MM.1S (cell line): Measurements from ENCODE around the gene CRKL.
A peak's percentile ranks its signal among the peaks of the same experiment; 100 is the strongest.

Experiments used
- DNase-seq: peaks from one replicate; pipeline ENCODE4 v3.0.0-alpha.2; 2015
- H2AFZ ChIP-seq: fragments of 300-600 bp; sonication (generic); 2 replicates; pipeline ENCODE4 v1.6.0; 2016; ENCODE audit warnings: antibody characterized with exemption, low read length
- H3F3A ChIP-seq: fragments of 300-600 bp; sonication (generic); 2 replicates; pipeline ENCODE4 v1.6.1; 2016; ENCODE audit warnings: mild to moderate bottlenecking, antibody characterized with exemption, low read length, moderate library complexity, mixed read lengths; ENCODE audit not compliant: insufficient read depth
- H3K27ac ChIP-seq: fragments of 300-600 bp; sonication (generic); 2 replicates; pipeline ENCODE4 v1.5.1; 2016; ENCODE audit warnings: mild to moderate bottlenecking, low read length
- H3K27me3 ChIP-seq: fragments of 300-600 bp; sonication (generic); replicated peaks from 2 replicates; pipeline ENCODE4 v1.6.0; 2016; ENCODE audit warnings: low read length; ENCODE audit not compliant: insufficient read depth
- H3K36me3 ChIP-seq: fragments of 300-600 bp; sonication (generic); replicated peaks from 2 replicates; pipeline ENCODE4 v1.6.1; 2016; ENCODE audit warnings: mild to moderate bottlenecking, low read length, mixed read lengths; ENCODE audit not compliant: insufficient read depth
- H3K4me1 ChIP-seq: fragments of 300-600 bp; sonication (generic); 2 replicates; pipeline ENCODE4 v1.6.1; 2016; ENCODE audit warnings: low read length, mixed read lengths
- H3K4me2 ChIP-seq: fragments of 300-600 bp; sonication (generic); 2 replicates; pipeline ENCODE4 v1.6.0; 2016; ENCODE audit warnings: low read depth, low read length
- H3K4me3 ChIP-seq: fragments of 300-600 bp; sonication (generic); 2 replicates; pipeline ENCODE4 v1.5.1; 2016; ENCODE audit warnings: low read length, mixed read lengths
- H3K79me2 ChIP-seq: fragments of 300-600 bp; sonication (generic); 2 replicates; pipeline ENCODE4 v1.6.1; 2016; ENCODE audit warnings: mixed run types, low read length, mixed read lengths
- H3K9ac ChIP-seq: fragments of 300-600 bp; sonication (generic); 2 replicates; pipeline ENCODE4 v1.6.1; 2016; ENCODE audit warnings: low read length, mixed read lengths
- H3K9me2 ChIP-seq: fragments of 300-600 bp; sonication (generic); replicated peaks from 2 replicates; pipeline ENCODE4 v1.6.1; 2016; ENCODE audit warnings: mild to moderate bottlenecking, low read length, mixed read lengths; ENCODE audit not compliant: insufficient read depth
- H3K9me3 ChIP-seq: fragments of 300-600 bp; sonication (generic); replicated peaks from 2 replicates; pipeline ENCODE4 v1.6.1; 2016; ENCODE audit warnings: mild to moderate bottlenecking, low read length, mixed read lengths; ENCODE audit not compliant: insufficient read depth
- H4K20me1 ChIP-seq: fragments of 300-600 bp; sonication (generic); 2 replicates; pipeline ENCODE4 v1.6.1; 2016; ENCODE audit warnings: mild to moderate bottlenecking, low read length, moderate library complexity, mixed read lengths; ENCODE audit not compliant: insufficient read depth
- EZH2 ChIP-seq: fragments of 300-600 bp; sonication (generic); optimal IDR thresholded peaks from 2 replicates; pipeline ENCODE3; 2017; ENCODE audit warnings: low read depth, mild to moderate bottlenecking, antibody characterized with exemption, low read length, mixed read lengths
- EZH2phosphoT487 ChIP-seq: fragments of 300-600 bp; sonication (generic); IDR thresholded peaks from 2 replicates; pipeline ENCODE4 v1.6.1; 2018; ENCODE audit warnings: antibody characterized with exemption, low read length
- TF ChIP-seq, protein P1 (sequence below): fragments of 300-600 bp; sonication (generic); IDR thresholded peaks from 2 replicates; pipeline ENCODE4 v1.5.1; 2016; ENCODE audit warnings: antibody characterized with exemption, low read length, mixed read lengths

Gene CRKL

GRCh38 chr22:20979940-20980453 is 62.8 kb downstream of the CRKL start:
- TF ChIP-seq EZH2phosphoT487 (no peak), EZH2 (no peak)
- Histone ChIP-seq H3K9ac (no peak overlapping the region), H3K27me3 (peaks cover 21% of the 10 kb centered on the region; the same call in 1 of the 2 replicates), H3K4me2 (no peak overlapping the region), H3K9me3 (no peaks in the 10 kb centered on the region), H3F3A (no peaks in the 10 kb centered on the region), H3K4me3 (no peak overlapping the region), H3K79me2 (peaks cover 17% of the 10 kb centered on the region), H3K36me3 (no peaks in the 10 kb centered on the region), H2AFZ (no peak overlapping the region), H4K20me1 (no peaks in the 10 kb centered on the region), H3K4me1 (peaks cover 13% of the 10 kb centered on the region; the same call in 1 of the 2 replicates), H3K9me2 (no peaks in the 10 kb centered on the region), H3K27ac (no peak overlapping the region)
- DNase-seq, result no peak

DNA sequence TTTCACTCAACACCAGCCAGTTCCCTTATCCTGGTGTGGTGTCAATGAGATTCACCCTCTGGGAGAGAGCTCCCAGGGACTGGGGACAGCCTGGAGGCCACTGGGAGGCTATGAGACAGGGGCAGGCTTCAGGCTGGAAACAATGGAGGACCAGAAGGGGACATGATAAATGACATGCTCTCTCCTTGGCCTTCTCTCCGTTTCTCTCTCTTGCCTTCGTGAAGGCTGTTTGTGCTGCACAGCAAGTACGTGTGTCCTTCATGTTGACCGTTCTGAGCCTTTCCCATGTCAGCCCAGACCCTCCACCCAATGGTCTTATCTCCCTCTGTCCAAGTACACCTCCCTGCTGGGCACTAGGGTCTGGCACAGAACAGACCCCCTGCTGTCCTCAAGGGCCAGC is 63.3 kb downstream of the CRKL start:
- Histone ChIP-seq H3K27ac (no peak overlapping the region), H3K9me2 (no peaks in the 10 kb centered on the region)

DNA sequence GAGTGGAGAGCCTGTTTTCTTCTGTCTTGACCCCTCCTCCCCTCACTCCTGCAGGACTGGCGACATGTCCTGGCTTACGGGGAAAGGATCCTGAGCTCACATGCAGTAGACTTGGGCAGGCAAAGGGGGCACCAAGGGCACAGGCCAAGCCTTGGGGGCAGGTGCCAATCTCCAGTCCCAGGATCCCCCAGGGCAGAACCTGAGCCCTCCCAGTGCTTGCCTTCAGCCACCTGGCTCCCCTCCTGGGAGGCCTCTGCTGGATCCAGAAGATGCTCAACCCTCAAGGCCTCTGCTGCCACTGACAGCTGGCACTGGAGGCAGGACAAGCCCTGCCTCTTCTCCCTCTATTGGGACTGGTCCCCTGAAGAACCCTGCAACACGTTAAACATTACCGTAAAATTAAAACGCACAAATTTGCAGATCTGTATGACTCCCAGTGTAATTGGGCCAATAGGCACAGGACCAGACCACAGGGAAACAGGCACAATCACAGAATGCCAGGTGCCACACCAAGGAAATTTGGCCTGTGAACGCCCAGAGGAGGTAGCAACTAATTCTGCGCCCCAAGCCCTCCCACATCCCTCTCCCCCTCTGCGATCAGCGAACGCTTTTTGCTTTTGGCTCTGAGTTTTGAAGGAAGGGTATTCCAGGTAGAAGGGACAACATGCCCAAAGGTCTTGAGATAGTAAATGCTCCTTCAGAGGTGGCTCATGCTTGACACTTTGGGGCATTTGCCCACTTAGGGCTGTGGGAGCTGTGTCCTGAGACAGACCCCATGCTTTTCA is 63.9 kb downstream of the CRKL start:
- Histone ChIP-seq H3K4me1 (peaks cover 13% of the 10 kb centered on the region; the same call in 1 of the 2 replicates), H3K4me3 (peak overlapping the region; percentile 76), H3K9me3 (no peaks in the 10 kb centered on the region), H3K27me3 (peaks cover 10% of the 10 kb centered on the region; the same call in 1 of the 2 replicates), H2AFZ (peak overlapping the region; percentile 76), H3F3A (no peaks in the 10 kb centered on the region), H3K27ac (peak overlapping the region; percentile 62; the same call in 1 of the 2 replicates), H3K36me3 (no peaks in the 10 kb centered on the region), H3K9ac (peak overlapping the region; percentile 74), H3K4me2 (peak overlapping the region; percentile 90), H4K20me1 (no peaks in the 10 kb centered on the region), H3K79me2 (peaks cover 17% of the 10 kb centered on the region), H3K9me2 (no peaks in the 10 kb centered on the region)
- TF ChIP-seq EZH2 (no peak), EZH2phosphoT487 (no peak)
- TF ChIP-seq, protein P1, sequence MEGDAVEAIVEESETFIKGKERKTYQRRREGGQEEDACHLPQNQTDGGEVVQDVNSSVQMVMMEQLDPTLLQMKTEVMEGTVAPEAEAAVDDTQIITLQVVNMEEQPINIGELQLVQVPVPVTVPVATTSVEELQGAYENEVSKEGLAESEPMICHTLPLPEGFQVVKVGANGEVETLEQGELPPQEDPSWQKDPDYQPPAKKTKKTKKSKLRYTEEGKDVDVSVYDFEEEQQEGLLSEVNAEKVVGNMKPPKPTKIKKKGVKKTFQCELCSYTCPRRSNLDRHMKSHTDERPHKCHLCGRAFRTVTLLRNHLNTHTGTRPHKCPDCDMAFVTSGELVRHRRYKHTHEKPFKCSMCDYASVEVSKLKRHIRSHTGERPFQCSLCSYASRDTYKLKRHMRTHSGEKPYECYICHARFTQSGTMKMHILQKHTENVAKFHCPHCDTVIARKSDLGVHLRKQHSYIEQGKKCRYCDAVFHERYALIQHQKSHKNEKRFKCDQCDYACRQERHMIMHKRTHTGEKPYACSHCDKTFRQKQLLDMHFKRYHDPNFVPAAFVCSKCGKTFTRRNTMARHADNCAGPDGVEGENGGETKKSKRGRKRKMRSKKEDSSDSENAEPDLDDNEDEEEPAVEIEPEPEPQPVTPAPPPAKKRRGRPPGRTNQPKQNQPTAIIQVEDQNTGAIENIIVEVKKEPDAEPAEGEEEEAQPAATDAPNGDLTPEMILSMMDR, result no peak
- no peak for DNase-seq

More for the DNA sequence above, 63.3 kb downstream of the CRKL start:
- no peaks in the 10 kb centered on the region for H3K36me3 ChIP-seq
- H3K4me2 ChIP-seq, result no peak overlapping the region
- no peaks in the 10 kb centered on the region for H4K20me1 ChIP-seq
- H3K9me3 ChIP-seq, result no peaks in the 10 kb centered on the region
- TF ChIP-seq EZH2 (no peak), EZH2phosphoT487 (no peak)
- TF ChIP-seq, protein P1, result no peak
- no peak overlapping the region for H2AFZ ChIP-seq
- peaks cover 16% of the 10 kb centered on the region; the same call in 1 of the 2 replicates for H3K27me3 ChIP-seq
- peaks cover 13% of the 10 kb centered on the region; the same call in 1 of the 2 replicates for H3K4me1 ChIP-seq
- no peaks in the 10 kb centered on the region for H3F3A ChIP-seq
- DNase-seq, result no peak
- peaks cover 17% of the 10 kb centered on the region for H3K79me2 ChIP-seq
- H3K4me3 ChIP-seq, result no peak overlapping the region
- no peak overlapping the region for H3K9ac ChIP-seq
